UCSD-AML1 (cell line): ENCODE measurements around the gene ANO5.
"Not testable (repeated sequence)": the region's sequence is repeated elsewhere in the genome, so short reads cannot be mapped to it uniquely, and the experiment has no call there.

Experiments
- DNase-seq: peaks from one replicate; lab custom pipeline; 2025; ENCODE audit not compliant: unreplicated experiment; lab: John Stamatoyannopoulos, UW

The ANO5 gene

DNA sequence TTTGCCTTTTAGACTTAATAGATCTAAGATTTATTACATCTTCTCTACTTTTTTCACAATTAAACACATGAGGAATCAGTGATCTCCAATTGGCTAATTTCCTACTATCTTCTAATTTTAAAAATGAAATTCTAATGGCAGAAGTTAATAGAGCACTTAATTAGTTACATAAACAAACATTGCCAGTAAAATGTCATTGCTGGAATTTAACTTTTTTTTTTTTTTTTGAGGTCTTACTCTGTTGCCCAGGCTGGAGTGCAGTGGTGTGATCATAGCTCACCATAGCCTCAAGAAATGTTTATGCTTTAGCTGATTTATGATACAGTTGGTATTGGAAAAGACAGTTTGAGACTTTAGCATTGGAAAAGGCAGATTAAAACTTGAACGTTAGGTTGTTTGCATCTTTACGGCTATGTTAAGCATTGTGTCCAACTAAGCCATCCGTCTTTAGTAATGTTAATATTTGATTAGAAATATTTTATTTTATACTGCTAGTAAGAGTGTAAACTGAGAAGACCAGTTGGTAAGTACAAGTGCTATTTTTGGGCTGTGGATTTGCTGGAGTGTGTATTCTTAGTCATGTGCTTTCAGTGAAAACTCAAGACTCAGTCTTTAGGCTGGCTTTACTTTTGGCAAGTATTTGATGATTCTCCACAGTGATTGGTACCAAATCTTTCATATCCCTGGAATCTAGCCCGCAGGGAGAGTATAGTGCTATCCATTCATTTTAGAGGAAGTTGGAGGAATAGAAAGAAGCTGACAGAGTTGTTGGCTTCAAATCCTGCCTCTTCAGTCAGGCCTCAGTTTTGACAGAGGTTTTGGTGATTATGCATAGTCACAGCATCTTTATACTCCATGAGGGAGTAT, 4.5 kb downstream of the ANO5 start:
- no peak for DNase-seq

DNA sequence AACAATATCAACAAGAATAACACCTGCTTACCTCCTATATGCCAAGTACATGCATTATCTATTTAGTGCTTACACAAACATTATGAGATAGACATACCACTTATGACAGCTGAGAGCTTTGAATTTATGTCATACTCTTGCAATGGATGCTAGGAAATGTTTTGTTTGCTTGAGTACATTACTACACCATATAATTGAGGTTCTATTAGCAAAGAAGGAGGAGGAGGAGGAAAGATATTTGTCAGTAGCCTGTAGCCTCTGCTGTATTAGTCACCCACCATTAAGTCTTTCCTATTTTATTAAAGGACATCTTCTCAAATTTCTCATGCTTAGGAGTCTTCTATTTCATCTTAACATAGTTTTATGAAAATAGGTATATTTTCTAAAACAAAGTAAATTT, 6.4 kb downstream of the ANO5 start:
- no peak for DNase-seq

DNA sequence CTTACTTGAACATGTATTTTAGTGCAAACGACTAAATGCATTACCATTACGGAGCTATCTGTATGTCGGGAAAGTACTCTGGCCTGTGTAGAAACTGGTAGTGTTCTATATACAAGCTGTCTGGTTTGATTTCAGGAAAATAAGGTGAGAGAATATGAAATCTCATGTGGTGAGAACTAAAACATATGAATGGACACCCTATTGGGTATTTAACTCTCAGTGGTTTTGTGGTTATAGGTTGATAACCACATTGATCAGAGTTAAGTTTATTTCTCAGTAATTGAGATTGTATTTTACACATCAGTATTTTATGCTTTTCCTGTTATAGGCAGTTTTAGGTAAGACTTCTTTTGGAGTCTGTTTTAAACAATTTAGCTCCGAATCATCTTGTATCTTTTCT, 10.4 kb downstream of the ANO5 start:
- no peak for DNase-seq

DNA sequence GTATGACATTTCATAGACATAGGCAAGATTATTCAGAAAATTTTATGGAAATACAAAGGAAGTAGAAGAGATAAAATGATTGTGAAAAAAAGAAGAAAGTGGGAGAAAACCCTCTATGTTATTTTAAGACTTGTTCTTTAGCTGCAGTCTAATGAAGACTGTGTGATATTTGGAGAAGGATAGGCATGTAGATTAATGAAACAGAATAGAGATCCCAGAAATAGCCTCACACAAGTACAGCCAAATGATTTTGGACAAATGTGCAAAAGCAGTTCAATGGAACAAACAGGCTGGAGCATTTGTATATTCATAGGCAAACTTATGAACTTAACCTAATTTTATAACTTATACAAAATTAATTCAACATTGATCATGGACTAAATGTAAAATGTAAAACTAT, 14.3 kb downstream of the ANO5 start:
- DNase-seq, result no peak

DNA sequence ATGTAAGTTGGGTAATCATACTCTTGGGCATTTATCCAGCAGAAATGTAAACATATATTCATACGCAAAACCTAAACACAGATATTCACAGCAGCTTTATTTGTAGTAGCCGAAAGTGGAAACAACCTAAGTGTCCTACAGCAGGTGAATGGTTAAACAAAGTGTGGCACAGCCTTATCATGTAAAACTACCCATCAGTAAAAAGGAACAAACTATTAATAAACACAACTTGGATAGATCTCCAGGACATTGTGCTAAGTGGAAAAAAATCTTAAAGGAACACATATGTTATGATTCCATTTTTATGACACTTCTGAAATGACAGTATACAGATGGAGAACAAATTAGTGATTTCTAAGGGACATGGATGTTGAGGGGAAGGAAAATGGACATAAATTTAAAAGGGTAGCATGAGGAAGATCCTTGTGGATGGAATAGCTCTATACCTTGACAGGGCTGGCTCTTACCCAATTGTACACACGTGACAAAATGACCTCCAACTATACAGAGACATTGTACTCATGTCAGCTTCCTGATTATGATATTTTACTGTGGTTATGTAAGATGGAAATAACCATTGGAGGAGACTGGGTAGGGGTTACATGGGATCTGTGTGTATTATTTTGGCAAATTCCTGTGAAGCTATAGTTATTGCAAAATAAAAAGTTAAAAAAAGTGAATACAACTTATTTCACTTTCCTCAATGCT, 15.4 kb downstream of the ANO5 start:
- no peak for DNase-seq

DNA sequence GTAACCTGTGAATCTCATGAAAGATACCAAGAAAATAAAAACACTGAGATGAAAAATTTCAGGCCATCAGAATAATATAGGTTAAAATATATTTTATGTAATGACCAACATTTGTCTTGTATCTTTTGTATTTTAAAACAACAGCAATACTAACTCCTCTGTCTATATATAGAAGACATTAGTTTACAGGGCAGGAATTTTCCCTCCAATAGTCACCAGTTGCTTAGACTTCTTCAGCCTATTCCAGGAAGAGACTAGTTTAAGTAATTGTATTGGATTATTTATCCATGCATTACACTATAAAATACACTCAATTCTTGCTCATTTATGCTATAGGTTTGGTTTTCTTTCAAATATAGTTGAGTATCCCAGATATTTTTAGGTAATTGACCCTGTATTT, 24.1 kb downstream of the ANO5 start:
- DNase-seq, result no peak

DNA sequence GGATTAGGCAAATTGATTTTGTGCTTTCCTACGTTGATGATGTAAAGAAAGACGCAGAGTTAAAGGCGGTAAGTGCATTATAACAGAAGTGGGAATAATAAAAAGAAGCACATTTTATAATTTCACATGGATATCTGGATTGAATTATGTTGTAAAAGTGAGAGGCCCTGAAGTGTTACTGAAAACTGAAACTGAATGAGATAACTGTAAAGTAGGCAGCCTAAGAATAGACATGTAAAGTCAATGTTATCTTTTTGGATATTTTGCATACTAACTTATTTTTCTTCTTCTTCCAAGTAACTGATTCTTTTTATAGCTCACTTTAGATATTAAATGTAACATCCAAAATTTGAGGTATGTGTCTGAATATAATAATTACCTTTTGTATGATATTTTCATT, 28.3 kb downstream of the ANO5 start:
- DNase-seq, result no peak

DNA sequence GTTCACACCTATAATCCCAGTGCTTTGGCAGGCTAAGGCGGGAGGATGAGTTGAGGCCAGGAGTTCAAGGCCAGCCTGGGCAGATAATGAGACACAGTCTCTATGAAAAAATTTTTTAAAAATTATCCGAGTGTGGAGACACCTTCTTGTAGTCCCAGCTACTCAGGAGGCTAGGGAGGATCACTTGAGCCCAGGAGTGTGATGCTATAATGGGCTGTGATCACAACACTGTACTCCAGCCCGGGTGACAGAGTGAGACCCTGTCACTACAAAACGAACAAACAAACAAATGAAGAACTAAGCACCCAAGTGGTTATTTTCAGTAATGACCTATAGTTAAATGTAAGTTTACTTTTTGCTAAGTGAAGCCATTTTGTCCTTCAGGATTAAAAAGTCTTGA, 32.3 kb downstream of the ANO5 start:
- DNase-seq, result no peak

DNA sequence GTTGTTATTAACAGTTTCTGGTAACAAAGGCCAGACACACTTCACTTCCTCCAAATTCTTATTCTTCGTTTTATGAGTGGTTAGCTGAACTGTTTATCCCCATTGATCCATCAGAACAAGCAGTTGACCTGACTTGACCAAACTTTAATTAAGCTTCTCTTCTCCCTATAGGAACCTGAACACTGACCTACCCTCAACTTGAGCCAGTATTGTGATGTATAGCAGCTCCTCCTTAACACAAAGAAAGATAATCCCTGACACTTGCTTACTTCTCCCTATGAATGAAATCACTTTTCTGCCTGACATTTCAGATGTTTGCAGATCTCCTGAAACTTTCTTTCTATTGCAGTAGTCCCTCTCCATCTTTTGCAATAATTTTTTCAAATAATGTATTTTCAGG, 41.9 kb downstream of the ANO5 start:
- no peak for DNase-seq

DNA sequence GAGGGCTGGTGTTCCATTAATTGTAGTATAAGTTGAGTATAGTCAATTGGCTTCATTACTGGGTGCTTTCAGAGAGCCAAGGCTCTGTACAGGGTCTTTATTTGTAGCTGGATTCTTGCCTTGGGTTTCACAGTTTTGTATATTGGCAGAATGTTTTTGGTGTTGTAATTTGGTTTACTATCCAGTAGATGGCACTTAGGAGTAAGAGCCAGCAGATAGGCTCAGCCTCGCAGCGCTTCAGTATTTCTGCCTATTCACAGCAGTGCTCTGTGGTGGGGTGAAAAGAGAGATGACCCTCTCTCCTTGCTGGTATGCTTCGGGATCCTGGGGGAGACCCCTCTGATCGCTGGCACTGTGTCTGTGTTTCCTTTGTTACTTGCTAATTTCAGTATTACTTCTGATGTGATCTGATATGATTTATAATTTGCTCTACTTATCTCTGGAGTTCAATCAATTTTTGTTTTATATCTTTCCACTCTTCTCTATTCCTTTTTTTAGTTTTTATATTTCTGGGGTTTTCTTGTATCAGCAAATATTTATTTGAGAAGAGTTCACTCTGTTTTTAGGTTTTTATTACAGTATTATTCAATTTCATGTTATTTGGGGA, 52.2 kb downstream of the ANO5 start:
- DNase-seq, result peak; percentile 12

DNA sequence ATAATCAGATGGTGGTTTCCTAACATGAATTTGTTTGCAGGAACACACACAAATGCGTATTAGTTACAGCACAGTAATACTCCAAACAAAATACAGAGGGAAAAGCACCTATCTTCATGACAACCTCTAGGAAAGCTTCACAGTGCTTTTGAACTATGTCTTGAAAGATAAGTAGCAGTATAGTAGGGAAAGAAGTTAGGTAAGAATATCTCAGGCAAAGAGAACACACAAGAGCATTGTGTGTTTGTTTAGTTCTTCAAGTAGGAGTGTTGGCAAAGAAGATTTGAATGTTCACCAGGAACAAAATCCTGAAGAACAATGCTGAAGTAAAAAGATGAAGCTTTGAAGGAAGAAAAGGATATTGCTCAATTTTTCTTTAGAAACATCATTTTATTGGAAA, 54.1 kb downstream of the ANO5 start:
- no peak for DNase-seq

DNA sequence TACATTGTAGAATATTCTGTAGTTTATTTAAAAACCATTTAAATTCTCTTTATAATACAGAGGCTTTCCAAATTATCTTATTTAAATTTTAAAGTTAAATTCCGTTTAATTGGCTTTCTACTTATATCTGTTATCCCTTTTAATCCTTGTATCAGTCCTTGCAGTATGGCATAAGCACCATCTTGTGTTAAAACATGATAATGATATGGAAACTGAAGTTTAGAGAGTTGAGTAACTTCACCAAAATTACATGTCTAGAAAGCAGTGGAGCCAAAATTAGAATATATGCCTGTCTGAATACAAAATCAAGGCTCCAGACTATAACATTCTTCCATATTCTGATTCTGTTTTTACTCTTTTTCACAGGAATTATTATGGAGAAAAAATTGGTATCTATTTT, 57.0 kb downstream of the ANO5 start:
- no peak for DNase-seq

DNA sequence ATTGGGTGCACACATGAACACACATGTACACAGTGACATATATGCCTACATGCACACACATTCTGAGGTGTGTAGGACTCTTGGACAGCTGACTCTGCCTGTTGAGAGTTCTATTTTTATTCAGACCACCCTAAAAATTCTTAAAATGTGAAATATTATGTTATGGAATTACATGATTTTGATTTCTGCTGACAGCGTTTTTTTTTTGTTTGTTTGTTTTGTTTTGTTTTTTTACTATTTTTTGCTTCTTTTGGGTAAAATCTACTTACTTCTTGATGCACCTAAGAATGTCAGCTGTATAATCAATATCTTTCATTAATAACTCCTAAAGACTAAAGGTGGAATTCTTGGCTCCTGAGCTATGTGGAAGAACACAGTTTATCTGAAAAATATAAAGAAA, 64.0 kb downstream of the ANO5 start:
- no peak for DNase-seq

DNA sequence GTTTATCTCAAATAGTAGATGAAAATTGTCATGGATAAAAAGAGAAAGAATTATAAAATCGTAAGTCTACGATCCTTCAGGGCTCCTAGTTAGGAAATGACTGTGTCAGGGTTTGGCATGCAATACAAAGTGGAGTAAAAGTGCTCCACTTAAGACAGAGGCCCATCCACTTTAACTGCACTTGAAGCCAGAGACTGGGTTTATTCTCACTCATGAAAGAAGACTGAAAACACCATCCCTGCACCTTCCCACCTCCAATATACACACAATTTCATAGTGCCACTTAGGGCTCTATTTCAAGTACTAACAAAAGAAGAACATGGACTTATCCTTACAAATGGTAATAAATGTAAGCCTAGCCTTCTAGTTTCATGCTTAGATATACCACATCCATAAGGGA, 70.7 kb downstream of the ANO5 start:
- DNase-seq, result no peak

DNA sequence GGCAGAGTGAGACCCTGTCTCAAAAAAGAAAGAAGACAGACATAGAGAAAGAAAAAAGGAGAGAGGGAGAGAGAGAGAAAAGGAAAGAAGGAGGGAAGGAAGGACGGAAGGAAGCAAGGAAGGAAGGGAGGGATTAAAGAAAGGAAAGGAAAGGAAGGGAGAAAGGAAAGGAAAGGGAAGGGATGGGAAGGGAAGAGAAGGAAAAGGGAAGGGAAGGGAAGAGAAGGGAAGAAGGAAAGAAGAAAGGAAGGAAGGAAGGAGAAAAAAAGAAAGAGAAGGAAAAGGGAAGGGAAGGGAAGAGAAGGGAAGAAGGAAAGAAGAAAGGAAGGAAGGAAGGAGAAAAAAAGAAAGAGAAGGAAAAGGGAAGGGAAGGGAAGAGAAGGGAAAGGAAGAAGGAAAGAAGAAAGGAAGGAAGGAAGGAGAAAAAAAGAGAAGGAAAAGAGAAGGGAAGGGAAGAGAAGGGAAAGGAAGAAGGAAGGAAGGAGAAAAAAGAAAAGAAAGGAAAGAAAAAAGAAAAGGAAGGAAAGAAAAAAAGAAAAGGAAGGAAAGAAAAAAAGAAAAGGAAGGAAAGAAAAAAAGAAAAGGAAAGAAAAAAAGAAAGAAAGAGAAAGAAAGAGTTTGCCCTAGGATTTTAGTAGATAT, 76.2 kb downstream of the ANO5 start:
- not testable (repeated sequence) for DNase-seq

DNA sequence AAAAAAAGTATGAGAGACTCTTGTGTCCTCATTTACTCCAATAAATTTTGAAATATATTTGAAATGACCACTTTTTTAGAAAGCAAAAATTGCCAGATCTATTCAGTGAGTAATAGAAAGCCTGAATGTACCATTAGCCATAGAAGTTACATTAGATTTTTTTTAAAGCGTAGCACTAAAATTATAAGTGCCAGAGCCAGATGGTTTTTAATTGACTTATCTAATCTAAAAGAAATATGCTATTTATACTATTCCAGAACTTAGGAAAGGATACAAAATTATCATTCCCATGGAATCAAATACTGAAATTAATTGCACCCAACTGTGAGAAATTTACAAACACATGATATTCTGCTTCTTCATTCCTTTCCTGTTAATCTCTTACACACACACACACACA, 80.9 kb downstream of the ANO5 start:
- no peak for DNase-seq

DNA sequence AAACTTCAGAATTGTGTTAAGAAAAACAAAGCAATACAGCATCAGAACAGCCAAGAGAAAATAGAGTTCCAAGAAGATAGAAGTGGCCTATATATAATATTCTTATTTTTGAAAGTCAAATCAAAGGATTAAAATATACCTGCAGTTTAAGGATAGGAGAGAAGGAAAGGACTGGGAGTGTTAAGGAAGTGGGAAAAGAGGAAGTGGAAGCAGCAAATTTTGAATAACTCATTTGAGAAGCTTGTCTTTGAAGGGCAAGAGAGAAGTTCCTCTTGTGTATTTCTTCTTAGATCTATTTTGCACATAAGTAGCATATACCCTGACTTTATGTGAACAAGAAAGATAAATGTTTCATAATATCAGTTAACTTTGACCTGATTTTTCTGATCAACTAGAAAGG, 82.7 kb downstream of the ANO5 start:
- DNase-seq, result no peak

DNA sequence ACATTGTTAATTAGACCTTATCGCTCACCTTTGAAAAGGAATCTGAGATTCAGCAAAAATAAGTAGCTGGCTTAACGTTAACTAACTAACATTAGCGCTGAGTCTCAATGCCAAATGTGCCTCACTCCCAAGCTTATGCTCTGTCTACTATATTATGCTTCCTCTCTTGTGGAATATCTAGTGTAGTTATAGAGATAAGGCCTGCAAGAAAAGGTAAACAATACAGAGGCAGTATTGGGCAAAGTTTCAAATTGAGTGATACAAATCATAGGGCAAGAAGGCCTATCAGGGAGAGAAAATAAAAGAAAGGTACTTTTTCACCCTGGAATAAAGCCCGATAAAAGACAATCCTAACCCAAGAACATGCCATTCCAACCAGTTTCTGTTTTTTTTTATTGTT, 83.7 kb downstream of the ANO5 start:
- no peak for DNase-seq

DNA sequence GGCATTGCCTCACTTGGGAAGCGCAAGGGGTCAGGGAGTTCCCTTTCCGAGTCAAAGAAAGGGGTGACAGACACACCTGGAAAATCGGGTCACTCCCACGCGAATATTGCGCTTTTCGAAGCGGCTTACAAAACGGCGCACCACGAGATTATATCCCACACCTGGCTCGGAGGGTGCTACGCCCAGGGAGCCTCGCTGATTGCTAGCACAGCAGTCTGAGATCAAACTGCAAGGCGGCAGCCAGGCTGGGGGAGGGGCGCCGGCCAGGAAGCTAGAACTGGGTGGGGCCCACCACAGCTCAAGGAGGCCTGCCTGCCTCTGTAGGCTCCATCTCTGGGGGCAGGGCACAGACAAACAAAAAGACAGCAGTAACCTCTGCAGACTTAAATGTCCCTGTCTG, 92.1 kb downstream of the ANO5 start:
- not testable (repeated sequence) for DNase-seq

DNA sequence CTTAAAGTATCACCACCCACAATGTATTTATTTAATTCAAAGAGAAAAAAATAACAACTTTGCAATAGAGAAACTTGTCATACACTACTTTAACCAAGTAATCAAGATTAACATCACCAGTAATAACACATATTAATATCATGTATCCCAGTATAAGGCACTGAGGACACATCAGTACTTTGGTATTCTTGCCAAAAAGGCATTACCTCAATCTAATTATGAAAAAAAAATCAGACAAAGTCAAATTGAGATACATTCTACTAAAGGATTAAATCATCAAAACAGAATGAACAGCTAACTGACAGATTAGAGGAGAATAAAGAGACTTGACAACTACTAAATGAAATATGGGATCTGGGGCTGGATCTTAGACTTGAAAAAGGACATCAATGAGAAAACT, 109.5 kb downstream of the ANO5 start:
- DNase-seq, result no peak

DNA sequence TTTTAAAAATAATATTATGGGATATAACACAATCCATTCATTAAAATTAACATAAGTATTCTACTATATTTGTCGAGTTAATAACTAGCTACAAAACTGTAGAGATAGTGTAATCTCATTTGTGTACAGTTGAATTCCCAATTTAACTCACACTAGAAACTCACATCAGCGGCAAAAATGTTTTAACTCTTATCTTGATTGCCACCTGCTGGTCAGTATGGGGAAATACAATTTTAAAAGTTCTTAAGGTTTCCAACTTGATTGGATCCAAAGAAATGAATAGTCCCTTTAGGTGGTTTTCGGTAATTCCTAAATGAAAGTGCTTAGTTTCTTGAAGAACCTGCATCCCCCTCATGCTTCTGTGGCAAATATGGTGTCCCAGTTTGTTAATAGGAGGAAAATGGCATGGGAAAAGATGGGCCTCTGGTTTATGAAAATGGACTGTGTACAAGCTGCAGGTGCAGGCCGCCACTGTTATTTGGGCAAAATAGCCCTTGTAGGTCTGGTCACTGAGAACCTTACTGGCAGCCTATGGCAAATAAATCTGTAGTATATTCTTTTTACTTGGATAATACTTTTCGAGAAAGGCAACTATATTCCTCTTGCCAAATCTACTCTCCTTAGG, 111.6 kb downstream of the ANO5 start:
- DNase-seq, result no peak
